HG03175 (cell line): Measurements from ENCODE around the gene CD46.

Experiments used
- ATAC-seq: cut with Tn5 transposase; IDR thresholded peaks from one replicate; pipeline ENCODE4 v1.9.1; 2021; ENCODE audit warnings: mild to moderate bottlenecking, moderate library complexity; ENCODE audit not compliant: unreplicated experiment

Gene CD46

DNA sequence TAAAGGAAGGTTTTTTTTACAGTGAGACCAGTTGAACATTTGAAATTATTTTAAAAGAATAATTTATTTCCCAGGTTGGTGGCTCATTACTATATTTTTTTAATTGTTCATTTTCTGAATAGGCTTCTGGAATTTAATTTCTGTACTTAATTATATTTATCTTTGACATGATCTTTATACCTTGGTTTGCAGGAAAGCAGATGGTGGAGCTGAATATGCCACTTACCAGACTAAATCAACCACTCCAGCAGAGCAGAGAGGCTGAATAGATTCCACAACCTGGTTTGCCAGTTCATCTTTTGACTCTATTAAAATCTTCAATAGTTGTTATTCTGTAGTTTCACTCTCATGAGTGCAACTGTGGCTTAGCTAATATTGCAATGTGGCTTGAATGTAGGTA lies 41.5 kb downstream of the CD46 start:
- ATAC-seq = no peak

DNA sequence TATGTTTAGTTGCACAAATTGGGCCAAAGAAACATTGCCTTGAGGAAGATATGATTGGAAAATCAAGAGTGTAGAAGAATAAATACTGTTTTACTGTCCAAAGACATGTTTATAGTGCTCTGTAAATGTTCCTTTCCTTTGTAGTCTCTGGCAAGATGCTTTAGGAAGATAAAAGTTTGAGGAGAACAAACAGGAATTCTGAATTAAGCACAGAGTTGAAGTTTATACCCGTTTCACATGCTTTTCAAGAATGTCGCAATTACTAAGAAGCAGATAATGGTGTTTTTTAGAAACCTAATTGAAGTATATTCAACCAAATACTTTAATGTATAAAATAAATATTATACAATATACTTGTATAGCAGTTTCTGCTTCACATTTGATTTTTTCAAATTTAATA lies 43.0 kb downstream of the CD46 start:
- ATAC-seq = no peak

DNA sequence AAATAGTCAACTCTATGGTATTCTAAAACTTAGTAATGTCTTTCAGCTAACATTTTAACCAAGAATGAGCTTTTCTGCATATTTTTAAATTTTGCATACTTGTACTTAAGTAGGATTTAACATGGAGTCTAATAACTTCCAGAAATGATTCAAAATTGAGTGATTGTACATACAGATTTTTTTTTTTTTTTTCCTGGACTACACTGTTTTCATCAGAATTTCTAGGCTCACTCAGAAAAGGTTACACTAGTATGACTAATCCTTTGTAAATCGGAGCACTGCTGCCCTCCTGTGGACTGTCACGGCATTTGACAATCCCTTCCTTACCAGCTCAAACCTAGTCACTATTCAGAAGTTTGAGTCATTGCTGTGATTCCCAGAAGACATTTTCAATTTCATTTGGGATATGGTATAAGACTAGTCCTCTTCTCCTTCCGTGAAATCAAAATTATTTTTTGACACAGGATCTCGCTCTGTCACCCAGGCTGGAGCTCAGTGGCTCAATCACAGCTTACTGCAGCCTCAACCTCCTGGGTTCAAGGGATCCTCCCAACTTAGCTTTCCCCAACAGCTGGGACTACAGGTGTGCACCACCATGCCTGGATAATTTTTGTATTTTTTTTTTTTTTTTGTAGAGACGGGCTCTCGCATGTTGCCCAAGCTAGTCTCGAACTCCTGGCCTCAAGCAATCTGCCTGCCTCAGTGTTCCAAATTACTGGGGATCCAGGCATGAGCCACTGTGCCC lies 45.5 kb downstream of the CD46 start:
- ATAC-seq = peak; percentile 71

DNA sequence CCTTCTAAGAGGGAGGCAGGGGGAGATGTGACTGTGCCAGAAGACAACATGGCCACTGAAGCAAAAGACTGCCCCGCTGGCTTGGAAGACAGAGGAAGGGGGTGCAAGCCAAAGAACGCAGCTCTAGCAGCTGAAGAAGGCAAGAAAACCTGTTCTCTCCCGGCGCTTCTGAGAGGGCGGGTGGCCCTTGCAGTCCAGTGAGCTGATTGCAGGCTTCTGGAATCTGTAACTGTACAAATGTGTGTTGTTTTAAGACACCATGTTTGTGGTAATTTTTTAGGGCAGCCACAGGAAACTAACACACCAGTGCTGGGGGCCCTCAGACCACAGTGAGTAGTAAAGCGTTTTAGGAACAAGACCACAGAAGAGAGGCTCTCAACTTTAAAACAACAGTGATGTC lies 47.0 kb downstream of the CD46 start:
- no peak for ATAC-seq

DNA sequence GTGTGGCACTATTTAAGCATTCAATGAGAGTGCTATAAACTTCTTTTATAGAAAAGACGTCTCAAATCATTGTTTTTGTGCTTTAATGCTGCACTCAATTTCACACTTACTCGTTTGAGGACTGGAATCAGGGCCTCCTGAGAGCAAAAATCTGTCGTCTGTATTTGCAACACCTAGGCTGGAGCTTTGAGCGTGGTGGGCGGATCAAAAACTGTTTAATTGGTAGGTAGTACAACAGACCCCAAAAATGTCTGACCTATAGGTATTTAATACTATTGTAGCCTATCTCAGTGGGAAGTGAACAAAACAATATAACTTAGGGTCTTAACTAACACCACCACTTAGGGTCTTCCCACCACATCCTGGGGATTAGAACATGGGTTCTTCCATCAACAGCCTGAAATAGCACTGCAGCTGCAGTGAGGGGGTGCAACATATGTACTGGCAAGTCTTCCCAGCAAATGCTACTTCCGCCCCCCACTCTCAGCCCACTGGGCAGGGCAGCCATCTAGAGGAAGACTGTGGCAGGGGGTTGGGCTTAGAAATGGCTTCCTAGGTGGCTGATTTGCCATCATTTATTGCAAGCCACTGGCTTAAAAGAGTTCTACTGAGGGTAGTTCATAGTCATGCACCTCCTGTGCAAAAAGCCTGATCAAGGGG lies 48.3 kb downstream of the CD46 start:
- ATAC-seq = no peak

DNA sequence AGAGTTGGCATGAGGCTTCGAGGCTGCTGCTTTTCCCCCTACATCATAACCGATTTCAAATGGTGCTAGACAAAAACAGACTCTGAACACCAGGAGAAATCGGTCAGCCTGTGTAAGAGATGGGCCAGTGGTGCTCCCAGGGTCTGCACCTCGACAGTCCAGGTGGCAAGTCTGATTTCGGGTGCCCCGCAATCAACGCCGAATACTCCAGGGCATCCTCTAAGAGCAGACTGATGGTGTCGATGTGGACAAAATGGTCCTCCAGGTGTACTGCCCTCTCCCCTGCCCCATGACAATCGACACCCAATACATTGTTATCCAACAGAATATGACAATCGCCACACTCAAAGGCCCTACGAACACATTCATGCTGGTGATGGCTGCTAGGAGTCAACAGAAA lies 50.0 kb downstream of the CD46 start:
- no peak for ATAC-seq

DNA sequence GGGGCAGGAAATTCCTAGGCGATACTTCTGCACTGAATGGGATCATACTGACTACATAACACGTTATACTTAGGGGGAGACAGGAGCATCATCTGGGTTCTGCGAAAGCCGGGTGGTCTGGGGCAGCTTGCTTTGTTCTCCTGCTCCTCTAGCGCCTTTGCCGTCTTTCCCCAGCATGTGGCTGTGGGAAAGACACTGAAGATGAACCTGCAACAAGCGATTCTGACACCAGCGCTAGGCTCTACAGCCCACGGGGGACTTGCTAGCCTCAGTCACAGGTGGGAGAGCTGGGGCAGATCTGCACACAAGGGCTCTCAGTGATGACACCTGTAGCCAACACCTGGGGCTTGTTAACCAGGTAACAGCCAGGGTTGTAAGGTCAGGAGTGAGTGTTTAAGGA lies 51.8 kb downstream of the CD46 start:
- ATAC-seq = no peak

DNA sequence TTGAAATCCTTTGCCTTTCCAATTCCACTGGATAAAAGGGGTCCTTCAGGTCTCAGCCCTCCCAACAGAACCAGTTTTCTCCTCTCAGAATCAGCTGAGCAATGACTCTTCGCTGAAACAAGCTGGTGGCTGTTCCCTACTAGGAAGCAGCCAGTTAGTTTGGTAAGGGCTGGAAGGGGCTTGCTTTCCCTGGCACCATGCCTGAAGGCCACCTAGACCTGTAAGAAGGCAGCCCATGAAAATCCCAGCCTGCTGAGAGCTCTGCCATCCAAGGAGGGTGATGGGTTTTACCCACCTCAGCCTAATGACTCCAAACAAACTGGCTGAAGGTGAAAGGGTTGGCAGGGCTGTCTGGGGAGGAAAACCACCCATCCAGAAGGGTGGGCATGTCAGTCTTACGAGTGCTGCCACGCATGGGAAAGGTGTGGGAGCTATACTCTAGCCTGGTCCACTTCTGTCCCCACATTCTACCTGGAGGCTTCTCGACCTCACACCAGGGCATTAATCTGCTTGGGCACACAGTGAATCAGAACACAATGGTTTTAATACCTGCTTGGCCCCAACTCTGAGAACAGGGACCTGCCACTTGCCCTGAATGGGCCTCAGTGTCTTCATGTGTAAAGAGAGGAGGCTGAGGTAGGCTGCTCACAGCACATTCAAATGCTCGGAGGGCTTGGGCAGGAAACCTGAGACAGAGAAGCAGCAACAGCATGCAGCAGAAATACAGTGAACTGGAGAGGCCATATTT lies 53.0 kb downstream of the CD46 start:
- ATAC-seq = no peak

DNA sequence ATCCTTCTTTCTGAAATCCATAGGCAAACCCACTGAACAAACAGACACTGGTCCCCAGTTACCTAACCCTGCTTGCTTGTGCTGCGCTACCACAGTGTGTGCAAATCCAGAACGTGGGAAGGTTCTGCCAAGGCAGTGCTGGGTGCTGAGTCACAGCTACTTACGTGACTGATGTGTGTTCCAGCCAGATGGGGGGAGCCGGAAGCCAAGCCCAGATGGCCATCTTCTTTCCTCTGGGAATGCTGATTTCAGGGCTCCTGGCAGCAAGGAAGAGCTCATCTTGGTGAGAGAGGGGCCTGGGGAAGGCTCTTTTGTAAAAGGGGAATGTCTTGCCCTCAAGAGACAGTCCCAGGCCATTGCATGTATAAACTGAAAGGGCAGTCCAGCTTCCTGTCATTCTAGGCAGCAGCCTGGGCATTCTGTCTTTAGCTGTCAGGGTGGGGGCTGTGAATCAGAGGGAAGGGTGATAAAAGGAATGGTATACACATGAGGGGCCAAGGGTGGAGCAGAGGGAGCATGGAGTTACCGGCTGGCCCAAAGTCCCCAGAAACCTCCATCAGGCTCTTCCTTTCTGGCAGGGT lies 54.1 kb downstream of the CD46 start:
- no peak for ATAC-seq

DNA sequence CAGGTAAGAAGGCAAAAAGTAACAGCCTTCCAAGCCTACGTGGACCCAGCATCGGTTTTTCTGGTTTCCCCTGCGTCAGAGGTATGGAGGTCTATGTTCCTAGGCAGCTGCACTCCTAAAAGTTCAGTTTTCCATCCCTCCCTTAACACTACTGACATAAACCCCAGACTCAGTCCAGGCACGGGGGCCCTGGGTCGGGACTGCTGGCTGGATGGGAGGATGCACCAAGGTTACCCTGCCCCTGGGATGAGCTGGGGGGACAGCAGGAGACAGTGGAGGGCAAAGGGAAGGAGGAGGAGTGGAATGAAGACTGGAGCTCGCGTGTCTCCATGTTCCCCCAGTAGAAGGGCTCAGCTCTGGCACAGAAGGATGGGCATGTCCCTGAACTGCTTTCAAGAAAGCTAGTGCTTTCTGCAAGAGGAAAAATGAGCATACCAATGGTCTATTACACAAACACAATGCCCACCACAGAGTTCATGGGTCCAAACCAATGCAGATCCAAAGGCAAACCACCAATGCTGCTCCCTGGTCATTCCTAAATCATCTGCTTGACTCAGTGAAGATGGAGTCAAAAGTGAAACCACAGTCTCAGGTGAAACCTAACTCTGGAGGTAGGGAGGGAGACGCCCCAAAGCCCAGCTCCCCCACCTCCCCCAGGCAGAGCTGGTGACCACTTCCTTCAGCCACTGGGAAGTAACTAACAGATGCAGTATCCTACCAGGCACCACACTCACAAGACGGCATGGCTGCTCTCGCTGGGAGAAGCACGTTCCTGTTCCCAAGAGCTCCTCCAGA lies 54.9 kb downstream of the CD46 start:
- ATAC-seq = no peak

DNA sequence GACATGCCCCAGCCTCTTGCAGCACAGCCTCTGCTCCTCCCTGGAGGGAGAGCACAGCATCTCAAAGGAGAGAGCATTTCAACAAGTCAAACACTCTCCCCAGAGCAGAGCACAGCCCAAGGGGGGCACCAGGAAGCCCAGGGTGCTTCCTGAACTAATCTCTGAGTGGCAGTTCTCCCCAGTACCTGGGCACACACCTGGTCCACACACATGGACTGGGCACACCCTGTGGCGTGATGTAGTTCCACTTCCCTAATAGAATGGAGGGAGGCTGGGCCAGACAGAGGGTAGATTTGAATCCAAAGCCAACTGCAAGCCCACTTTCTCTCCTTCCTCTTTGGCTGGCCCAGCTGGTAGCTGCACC lies 55.5 kb downstream of the CD46 start:
- ATAC-seq = no peak

DNA sequence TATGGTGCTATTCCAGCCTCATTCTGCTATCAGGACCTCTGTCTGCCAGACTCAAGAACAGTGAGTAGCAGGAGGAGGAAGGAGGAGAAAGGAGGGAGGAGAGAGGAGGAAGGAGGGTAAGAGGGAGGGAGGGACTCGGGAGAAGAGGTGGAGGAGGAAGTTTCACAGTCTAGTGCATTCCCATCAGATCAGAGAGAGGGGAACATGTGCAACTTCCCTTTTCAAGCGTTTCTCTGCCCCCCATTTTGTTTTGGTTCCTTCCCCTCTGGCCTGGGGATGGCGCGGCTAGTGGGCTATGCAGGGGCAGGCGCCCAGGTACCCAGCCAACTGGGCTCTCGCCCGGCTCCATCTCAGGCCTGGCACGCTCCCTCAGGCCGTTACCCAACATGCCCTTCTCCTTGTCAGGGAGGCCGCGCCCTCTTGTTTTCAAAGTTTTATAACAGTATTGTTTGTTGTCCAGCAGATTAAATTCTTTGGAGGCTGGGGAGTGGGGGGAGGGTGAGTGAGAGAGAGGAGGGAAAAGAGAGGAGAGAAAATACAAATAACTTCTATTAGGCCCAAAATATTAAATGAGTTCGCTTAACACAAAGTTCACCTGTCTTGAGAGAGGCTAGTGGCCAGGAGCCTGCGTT lies 56.0 kb downstream of the CD46 start:
- ATAC-seq = no peak

DNA sequence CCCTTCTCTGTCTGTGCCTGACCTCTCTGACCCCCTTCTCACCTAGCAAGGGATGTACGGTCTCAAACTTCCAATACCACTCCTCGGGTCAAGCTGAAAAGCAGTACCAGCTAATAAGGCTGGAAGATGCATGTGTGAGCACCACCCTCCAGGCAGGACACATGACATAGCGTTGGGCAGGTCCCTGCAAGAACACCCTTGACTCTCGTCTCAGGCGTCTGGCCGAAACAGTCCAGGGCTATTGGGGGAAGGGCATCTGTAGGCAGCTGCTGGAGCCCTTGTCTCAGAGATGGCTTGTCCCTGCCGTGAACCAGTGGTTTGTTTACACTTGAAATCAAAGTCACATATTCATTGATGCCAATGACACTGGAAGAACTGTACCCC lies 56.5 kb downstream of the CD46 start:
- no peak for ATAC-seq

DNA sequence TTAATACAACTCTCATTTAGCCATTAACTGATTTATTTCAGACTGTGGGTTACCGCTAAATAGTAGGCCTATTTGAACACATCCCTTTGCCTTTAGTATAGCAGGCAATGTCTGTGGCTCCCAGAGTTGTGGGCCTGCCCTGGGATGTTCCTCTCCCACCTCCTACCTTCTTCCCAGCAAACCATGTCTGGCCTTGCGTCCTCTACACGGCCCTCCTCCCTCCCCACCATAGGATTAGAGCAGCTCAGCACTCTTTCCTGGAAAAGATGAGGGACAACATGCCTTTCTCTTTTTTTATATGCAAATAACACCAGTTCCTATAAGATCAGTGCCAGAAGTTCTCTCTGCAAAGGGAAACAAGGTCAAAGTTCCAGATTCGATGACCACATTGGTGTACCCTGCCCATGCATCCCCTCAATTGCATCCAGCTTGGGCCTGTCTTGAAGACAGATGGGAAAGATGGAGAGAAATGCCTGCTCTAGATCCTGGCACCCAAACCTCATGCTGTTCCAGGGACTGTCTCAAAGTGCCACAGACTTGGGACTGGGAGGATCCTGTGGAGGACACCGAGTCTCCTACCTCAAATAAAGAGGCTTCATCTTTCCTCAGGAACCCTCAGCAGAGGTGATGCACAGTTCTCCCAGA lies 57.2 kb downstream of the CD46 start:
- no peak for ATAC-seq

DNA sequence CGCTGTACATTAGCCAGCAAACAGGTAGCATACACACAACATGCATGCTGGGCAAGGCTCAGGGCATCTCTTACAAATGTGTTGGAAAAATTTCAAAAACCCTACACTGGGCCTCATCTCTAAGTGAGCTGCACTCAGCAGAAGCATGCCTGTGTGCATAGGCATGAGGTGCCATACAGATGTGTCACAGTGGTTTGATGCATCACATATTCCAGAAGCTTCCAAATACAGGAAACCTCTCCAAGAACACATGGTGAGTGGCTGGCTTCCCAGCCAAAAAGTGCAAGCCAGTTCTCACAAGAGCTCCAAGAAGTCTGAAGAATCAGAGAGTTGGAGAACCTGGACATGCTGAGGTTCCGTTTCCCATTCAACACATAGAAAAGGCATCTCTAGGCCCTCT lies 58.3 kb downstream of the CD46 start:
- no peak for ATAC-seq

DNA sequence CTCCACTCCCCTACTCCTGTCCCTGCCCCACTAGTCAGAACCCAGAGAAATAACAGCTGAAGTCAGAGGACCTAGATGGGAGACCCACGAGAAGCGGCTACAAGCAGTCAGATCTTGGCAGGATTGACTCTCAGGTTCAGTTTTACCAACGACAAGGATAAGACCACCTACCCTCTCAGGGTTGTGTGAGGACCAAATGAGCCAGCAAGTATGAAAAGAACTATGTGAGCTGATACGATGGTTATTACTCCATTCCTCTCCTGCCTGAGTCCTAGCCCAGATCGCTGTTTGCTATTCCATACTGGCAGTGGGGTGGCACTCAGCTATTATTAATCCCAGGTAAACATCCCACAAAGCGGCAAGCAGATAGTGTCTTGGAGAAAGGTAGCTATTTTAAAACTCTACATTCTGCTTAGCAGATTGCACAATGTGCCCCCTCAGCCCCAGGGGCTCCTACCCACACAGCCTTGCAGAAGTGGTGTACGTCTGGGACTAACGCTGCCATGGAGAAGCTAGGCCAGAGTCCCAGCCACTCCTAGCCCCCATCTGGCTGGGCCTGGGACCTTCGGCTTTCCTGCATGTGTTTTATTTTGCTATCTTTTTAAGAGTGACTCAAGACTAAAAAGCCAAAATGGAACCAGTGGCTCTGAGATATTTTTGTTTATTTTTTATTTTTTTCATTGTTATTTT lies 58.9 kb downstream of the CD46 start:
- ATAC-seq = no peak

DNA sequence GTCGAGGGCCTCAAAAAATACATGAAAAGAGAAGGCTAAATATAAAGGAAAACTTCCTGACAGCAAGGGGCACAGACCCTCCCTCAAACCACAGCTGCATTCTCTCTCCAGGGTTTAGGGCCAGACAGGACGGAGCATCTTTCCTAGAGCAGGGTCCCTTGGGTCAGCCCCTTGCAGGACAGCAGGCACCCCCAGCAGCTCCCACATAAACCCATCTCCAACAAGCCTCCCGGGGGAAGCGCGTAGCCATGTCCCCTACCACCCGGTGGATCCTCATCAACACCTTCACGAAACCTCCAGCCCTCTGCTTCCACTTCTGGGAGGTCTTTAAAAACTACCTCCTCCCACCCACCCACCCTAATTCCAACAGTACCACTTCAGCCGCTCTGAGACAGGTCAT lies 59.5 kb downstream of the CD46 start:
- ATAC-seq = no peak

DNA sequence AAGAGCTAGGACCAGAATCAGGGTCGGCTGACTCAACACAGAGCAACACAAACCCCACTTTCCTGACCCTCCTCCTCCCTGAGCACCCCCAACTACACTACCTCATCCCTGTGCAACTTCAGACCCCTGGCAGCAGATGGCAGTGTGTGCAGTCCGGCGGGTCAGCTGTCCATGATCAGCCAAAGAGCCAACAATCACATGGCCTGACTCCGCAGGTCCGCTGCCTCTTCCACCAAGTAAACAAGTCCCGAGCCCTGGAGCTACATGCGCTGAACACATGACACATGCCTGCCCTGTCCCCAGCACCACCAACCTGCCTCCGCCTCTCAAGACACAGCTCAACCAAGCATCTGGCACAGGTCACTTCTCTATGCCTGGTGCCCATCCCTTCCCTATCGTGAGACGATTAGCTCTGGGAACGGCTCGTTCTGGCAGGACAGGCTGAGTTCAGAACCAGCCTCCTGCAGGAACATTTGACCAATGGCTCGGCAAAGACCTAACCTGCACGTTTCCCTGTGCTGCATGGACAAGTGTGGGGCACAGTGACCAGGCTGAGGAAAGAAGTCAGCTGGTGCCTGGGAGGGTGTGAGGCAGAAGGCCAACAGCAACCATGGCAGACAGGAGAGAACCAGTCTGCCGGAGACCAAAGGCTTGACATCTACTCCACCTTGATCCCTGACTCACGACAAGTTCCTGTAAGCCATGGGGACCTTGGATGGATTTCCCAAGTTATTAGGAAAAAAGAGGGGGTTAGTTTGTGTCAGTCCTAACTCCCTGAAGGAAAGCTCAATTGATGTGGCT lies 60.3 kb downstream of the CD46 start:
- ATAC-seq = no peak
